Stimulated activated CD8-positive, alpha-beta memory T cell treated with anti-CD3 and anti-CD28 coated beads, Interleukin-2, amount 100 ng/mL, for 1 hour (primary cell): ENCODE measurements around the gene BCL2L1.
"Not testable (repeated sequence)": the region's sequence is repeated elsewhere in the genome, so short reads cannot be mapped to it uniquely, and the experiment has no call there.

ENCODE experiments used
- DNase-seq, 2 donors: peaks; one replicate each; pipeline ENCODE4 v3.0.0-alpha.2; 2020; ENCODE audit warnings: low read depth in 2 of 2

BCL2L1 gene

DNA sequence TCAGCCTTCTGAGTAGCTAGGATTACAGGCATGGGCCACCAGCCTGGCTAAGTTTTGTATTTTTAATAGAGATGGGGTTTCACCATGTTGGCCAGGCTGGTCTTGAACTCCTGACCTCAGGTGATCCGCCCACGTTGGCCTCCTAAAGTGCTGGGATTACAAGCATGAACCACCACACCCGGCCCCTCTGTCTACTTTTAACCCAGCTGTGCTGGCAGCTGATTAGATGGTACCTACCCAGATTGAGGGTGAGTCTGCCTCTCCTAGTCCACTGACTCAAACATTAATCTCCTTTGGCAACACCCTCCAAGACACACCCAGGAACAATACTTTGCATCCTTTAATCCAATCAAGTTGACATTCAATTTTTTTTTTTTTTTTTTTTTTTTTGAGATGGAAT lies 74.6 kb downstream of the BCL2L1 start:
- DNase-seq: not testable (repeated sequence)

DNA sequence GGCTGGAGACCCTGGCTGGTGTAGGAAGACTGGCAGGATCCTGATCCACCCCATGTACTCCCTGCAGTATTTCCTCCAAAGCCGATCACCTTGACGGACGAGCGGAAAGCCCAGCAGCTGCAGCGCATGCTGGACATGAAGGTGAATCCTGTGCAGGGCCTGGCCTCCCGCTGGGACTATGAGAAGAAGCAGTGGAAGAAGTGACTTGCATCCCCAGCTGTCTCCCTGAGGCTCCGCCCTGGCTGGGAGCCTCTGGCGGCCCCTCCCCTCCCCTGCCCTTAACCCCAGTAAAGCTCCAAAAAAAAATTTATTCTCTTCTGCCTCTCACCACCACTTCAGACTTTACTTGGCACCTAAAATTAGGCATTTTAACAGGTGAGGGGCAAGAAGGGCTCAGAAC lies 78.0 kb downstream of the BCL2L1 start:
- DNase-seq: no peak

DNA sequence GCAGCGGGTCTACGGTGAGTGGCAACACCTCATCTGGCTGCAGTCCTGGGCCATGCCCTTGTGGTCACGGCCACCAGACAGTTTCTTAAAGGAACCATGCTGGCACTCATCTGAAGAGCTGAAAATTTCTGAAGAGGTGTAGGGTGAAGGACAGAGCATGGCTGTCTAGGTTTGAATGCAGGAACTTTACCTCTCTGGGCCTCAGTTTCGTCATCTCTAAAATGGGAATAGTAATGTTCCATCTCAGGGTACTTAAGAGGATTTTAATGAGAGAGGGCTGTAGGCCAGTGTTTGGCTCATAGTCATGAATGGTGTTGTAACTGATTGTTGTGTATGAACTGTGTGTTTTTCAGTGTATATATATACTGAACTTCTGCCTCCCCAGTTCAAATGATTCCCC lies 79.1 kb downstream of the BCL2L1 start:
- DNase-seq: no peak

DNA sequence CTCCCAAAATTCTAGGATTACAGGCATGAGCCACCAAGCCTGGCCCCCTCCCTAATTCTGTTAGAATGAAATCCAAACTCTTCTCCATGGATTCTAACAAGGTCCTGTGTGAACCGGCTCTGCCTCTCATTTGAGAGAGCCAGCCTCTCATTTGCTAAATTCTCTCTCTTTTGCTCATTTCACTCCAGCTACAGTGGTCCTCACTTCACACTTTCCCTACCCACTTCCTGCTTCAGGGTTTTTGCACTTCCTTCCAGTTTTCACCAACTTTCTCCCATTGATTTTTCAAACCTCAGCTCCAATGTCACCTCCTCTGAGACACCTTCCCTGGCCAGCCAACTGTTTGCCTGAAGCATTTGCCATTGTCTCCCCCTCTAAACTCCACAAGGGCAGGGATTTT lies 79.8 kb downstream of the BCL2L1 start:
- no peak for DNase-seq

GRCh38 chr20:31641391-31641790 lies 81.3 kb downstream of the BCL2L1 start:
- DNase-seq: no peak

- DNase-seq: no peak
Observed at GRCh38 chr20:31640259-31640658, 82.4 kb downstream of the BCL2L1 start.

GRCh38 chr20:31638816-31639215 lies 83.9 kb downstream of the BCL2L1 start:
- DNase-seq: no peak

GRCh38 chr20:31638317-31638716 lies 84.4 kb downstream of the BCL2L1 start:
- no peak for DNase-seq

GRCh38 chr20:31637660-31638059 lies 85.0 kb downstream of the BCL2L1 start, which contains the start of gene COX4I2:
COX4I2 (plus strand) TSS chr20:31637912; CDS start chr20:31639018, 1,106 bp downstream.
- no peak for DNase-seq

- DNase-seq: no peak
Observed at GRCh38 chr20:31633339-31633914, 89.2 kb downstream of the BCL2L1 start.

DNA sequence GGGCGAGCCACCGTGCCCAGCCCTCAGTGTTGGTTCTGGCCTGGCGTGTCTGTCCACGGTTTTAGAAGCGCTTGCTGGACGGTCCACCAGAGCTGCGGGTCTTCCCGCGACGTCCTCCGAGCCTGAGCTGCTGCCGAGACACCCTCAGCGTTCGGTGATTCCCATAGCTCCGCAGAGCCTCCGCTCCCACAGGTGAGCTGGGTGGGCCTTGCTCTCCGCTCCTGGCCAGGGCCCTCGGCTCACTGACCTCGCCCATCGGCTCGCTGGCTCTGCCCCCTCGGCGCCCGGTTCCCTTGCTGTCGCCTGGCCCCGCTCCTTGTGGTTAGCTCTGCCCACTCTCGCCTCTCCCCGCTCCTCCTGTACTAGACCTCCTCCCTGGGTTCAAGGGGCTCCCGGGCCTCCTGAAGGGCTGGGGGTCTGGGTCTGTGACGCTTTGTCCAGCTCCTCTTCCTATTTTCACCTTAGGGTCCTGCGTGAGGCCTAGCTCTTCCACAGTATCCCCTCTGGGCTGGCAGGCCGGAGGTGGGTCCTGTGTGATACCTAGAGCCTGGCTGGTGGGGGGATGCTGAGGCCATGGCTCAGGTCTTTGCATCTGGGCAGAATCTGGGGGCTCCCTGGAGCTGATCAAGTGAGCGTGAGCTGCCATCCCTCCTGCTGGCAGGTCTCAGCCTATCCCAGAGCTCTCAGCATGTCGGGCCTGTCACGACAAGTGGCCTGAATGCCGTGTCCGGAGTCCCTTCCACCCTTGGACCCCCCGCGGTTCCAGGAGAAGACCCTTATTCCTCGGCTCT lies 89.9 kb downstream of the BCL2L1 start:
- DNase-seq: no peak

DNA sequence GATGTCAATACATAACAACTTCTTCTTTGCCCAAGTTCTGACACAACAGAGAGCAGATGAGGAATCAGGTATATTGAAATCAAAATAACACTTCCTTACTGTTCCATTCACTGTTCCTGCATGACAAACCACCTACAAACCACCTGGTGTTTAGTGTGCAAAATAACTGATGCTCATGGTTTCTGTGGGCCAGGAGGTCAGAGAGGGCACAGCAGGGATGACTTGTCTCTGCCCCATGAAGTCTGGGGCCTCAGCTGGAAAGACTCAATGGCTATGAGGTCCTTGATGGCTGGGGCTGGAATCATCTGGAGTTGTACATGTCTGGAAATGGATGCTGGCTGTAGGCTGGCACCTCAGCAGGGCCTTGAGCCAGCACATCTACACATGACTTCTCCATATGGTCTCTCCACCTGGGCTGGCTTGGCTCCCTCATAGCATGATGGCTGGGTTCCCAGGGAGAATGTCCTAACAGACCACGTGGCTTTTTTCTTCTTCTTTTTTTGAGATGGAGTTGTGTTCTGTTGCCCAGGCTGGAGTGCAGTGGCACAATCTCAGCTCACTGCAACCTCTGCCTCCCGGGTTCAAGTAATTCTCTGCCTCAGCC lies 92.4 kb downstream of the BCL2L1 start:
- DNase-seq: no peak

- DNase-seq: not testable (repeated sequence)
Observed at GRCh38 chr20:31628057-31628456, 94.6 kb downstream of the BCL2L1 start.

GRCh38 chr20:31626534-31626933 lies 96.1 kb downstream of the BCL2L1 start:
- not testable (repeated sequence) for DNase-seq

DNA sequence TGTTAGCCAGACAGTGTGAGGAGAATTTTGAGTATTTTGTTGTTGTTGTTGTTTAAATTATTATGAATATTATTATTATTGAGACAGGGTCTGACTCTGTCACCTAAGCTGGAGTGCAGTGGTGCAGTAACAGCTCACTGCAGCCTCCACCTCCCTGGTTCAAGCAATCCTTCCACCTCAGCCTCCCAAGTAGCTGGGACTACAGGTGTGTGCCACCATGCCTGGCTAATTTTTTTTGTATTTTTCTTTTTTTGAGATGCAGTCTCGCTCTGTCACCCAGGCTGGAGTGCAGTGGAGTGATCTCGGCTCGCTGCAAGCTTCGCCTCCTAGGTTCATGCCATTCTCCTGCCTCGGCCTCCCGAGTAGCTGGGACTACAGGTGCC lies 99.6 kb downstream of the BCL2L1 start:
- not testable (repeated sequence) for DNase-seq

GRCh38 chr20:31620246-31620645 lies 102.4 kb downstream of the BCL2L1 start:
- DNase-seq: no peak

GRCh38 chr20:31617432-31618104 lies 105.1 kb downstream of the BCL2L1 start:
- DNase-seq: no peak

DNA sequence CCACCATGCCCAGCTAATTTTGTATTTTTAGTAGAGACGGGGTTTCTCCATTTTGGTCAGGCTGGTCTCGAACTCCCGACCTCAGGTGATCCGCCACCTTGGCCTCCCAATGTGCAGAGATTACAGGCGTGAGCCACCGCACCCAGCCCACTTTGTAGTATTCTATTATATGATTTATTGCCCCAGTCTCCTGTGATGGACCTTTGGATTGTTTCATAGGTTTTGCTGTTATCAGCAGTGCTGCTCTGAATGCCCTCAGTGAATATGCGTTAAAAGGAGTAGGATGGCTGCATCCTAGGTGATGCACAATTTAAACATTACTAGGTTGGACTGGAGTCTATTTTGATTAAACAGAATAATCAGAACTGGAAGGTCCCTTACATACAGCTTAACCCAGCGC lies 107.3 kb downstream of the BCL2L1 start:
- DNase-seq: no peak
